Measurements from ENCODE around the gene B4GALNT3.

GRCh38 chr12:508795-509194 lies 49.1 kb downstream of the B4GALNT3 start:
- TF ChIP-seq POLR2A (IDR thresholded peaks at IDR 0.05) (no peak), CTCF (IDR thresholded peaks at IDR 0.05) (no peak)
